ENCODE data around the gene CDH4.

Gene CDH4

GRCh38 chr20:61748376-61748775 lies 496.3 kb downstream of the CDH4 start:
- no peak for DNase-seq

DNA sequence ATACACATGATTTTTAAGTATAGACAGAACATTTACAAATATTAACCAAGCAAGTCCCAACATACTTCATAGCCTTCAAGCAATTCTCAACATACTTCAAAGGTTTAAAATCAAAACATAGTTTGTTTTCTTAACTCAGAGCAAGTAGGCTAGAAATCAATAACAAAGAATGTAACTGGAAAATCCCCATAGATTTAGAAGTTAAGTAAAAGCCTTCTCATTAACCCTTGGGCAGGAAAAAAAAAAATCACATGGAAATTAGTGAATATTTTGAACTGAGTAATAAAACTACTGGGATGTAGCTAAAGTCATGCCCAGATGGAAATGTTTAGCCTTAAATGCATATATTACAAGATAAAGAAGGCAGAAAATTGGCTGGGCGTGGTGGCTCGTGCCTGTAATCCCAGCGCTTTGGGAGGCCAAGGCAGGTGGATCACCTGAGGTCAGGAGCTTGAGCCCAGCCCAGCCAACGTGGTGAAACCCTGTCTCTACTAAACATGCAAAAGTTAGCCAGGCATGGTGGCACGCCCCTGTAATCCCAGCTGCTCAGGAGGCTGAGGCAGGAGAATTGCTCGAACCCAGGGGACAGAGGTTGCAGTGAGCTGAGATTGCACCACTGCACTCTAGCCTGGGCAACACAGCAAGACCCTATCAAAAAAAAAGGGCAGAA lies 497.5 kb downstream of the CDH4 start:
- no peak for DNase-seq

- no peak for DNase-seq
Measured at GRCh38 chr20:61750093-61750492, 498.0 kb downstream of the CDH4 start.

GRCh38 chr20:61752576-61752975 lies 500.5 kb downstream of the CDH4 start:
- DNase-seq: no peak

- DNase-seq: no peak
Measured at GRCh38 chr20:61753316-61753942, 501.4 kb downstream of the CDH4 start.

GRCh38 chr20:61753987-61754956 lies 502.2 kb downstream of the CDH4 start:
- no peak for DNase-seq

DNA sequence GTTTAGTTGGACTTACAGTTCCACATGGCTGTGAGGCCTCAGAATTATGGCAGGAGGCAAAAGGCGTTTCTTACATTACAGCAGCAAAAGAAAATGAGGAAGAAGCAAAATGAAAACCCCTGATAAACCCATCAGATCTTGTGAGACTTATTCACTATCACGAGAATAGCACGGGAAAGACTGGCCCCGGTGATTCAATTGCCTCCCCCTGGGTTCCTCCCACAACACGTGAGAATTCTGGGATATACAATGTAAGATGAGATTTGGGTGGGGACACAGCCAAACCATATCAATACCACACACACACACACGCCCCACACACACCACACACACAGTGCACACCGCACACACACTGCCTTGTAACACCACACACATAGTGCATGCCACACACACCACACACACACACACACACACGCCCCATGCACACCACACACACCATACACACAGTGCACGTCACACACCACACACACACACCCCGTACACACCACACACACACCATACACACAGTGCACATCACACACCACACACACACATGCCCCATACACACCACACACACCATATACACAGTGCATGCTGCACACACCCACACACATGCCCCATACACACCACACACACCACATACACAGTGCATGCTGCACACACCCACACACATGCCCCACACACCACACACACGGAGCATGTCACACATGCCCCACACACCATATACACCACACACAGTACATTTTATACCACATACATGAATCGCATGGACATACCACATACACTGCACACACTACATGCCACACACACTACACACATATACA lies 503.1 kb downstream of the CDH4 start:
- no peak for DNase-seq

DNA sequence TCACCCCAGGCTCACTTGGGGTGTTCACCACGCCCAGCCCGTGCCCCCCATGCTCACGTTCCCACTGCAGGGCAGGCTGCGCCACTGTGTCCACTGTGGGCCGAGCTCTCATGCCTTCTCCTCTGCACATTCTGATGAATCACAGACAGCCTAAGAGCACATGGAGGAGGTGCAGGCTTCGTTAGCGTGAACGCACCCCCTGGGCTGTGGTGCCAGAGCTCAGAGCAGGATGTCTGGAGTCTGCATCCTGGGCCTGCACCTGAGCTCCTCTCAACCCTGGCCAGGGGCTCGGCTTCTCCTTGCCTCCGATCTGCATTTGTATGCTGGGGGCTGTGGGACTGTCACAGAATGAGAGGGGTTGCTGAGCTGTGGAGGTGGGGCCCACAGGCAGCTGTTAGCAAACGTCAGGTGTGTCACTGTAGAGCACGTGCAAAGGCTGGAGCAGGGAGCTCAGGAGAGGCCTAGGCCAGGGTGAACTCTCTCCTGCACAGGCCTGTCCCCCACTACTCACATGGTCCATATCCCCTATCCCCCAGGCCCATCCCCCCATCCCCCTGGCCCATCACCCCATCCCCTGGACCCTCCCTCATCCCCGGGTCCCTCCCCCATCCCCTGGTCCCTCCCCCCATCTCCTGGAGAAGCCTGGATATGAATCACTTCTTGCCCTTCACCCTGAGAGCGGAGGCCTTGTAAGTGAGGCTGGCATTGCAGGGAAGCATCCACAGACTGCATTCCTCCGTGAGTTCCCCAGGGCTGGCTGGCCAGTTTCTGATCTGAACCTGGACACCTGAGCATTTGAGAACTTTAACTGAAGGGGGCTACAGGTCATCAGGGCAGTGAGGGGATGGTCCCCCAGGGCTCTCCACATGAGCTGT lies 504.1 kb downstream of the CDH4 start:
- DNase-seq: peak; percentile 4

GRCh38 chr20:61756966-61757677 lies 505.1 kb downstream of the CDH4 start:
- peak; percentile 6 for DNase-seq

- DNase-seq: peak; percentile 4
Measured at GRCh38 chr20:61757678-61758563, 505.9 kb downstream of the CDH4 start.

GRCh38 chr20:61758564-61759200 lies 506.6 kb downstream of the CDH4 start:
- DNase-seq: peak; percentile 6

DNA sequence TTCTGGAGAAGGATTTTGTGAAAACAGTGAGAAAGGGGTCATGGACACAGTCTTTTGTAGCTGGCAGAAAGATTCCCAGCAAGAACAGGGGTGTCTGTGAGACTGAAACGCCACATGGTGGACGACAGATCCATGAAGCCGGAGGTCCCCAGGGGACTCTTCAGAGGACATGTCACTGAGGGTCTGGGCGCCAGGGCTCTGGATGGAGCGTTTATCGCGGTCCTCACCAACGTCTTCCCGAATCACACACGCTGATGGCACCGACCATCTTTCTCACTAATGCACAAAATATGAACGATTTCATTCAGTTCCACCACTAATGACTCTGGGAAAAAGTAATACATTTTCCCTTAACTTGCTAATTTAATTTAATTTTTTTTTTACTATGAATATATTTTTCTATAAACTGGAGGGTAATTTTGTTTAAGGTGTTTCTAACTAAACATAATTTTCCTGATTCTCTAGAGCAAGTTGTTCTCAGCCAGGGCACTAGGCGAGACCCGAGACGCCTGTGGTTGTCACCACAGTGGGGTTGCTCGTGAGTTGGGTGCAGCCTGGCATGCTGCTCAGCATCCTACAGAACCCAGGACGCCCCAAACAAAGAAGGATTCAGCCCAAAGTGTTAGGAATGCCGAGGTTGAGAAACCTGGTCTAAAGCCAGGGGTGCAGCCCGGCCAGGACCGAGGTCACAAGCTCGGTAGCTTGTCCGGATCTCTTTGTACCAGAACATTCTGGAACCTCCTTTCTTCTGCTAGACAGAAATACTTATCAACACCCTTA lies 507.4 kb downstream of the CDH4 start:
- peak; percentile 1 for DNase-seq

- DNase-seq: peak; percentile 5
Measured at GRCh38 chr20:61760321-61760720, 508.3 kb downstream of the CDH4 start.

DNA sequence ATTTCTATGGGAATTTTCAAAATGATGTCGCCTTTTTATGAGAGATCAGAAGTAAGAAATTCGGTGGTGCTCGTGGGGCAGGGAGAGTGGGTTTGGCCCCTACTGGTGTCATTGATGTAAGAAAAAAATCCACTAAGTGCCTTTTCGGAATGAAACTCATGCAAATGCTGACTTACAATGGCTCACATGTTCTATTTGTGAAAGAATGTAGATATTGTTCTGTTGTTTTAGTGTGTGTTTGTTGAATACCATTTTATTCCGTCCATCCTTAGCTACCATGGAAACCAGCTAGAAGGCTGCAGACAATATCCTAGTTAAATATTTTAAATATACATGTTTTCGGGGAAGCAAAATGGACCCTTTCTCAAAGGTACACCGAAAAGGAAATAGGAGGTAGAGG lies 508.7 kb downstream of the CDH4 start:
- DNase-seq: no peak

DNA sequence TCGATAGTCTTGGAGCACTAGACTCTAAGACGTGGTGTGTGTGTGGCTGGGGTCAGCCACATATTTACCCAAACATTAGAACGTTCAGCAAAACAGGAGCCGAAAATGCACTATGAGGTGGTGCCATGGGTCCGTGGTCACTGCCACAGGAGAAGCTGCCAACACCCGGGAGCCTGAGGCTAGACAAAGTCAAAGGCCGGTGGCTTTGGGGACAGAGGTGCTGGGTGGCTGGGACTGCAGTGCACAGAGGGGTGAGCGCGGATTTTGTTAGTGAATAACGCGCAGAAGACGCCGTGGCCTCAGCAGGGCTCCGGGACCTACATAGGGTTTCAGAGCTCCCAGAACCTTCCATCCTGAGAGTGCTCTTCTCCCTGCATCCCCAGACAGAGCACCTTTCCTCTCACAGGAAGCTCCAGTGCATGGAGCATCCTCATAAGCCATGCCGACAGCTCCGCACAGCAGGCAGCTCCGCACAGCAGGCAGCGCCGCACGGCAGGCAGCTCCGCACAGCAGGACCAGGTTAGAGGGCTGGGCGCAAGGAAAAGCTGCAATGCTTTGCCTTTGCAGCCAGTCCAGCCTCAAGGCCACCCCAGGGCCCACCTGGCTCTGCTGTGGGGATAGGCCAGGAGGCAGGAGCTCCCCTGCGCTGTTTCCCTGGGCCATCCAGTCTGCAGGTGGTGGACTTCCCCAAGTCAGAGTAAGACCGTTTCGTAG lies 509.5 kb downstream of the CDH4 start:
- DNase-seq: peak; percentile 7

DNA sequence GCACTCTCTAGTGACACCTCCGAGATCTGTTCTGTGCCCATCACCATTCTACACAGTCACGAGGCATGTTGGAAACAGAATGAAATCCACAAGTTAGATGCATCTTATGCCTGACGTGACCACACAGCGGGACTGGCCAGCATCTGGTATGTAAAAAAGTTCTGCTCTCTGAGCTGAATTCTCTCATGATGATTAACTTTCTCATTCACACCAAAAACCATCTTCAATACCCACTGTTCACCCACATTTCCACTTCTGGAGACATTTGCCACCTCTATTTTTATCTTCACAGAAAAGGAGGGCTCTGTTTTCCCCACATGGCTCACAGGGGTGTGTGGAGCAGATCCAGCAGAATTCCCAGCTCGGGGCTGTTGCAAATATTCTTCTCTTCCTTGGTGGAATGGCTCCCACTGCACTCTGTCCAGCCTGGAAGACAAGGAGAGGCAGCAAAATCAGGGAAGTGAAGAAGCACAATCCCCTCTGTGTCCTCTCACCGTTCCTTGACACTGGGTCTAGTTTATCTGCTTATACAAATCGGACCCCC lies 510.2 kb downstream of the CDH4 start:
- DNase-seq: peak; percentile 3

DNA sequence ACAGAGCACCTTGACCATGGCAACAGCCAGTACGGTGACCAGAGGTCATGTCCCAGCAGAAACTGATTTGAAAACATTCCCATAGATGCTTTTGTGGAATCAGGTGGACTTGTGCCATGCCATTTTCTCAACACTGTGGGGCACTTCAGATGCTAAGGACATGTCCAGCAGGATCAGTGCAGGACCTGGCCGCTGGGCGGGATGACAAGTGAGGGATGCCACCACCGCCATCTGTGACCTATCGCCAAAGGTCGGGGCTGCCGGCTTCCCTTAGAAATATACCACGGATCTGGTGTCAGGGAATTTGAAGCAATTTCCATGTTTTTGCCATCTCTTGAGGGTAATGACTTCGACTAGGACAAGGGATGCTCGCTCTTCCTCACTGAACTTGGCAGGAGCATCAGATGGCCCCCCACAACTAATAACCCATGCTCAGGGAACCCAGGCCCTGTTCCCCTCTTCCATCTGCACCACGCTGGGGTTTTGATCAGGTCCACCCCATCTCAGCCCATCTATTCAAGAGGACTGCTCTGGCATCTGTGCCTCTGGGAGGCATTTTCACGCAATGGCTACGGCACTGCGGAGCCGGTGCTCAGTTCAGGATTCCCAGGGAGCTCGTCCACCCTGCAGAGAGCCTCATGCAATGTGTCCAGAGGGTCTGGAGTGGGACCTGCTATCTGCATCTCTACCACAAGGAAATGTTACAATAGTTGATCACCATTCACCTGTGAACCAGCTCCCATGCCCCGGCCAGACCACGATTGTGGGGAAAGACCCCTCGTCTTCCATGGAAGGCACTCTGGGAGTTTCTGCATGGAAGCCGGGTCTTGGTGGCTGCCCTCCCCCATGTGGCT lies 511.1 kb downstream of the CDH4 start:
- peak; percentile 4 for DNase-seq

Data from right hindlimb (tissue), 1 donor.